Measurements from ENCODE around the gene UNC13B. TPM values are rescaled to one million over a fixed set of nuclear protein-coding genes. Genes with fewer than 3 reads are reported as not detected.

UNC13B gene
- total RNA-seq, 4 donors from 2014 or later = 20.6 to 30.5 (median 25.3) TPM

DNA sequence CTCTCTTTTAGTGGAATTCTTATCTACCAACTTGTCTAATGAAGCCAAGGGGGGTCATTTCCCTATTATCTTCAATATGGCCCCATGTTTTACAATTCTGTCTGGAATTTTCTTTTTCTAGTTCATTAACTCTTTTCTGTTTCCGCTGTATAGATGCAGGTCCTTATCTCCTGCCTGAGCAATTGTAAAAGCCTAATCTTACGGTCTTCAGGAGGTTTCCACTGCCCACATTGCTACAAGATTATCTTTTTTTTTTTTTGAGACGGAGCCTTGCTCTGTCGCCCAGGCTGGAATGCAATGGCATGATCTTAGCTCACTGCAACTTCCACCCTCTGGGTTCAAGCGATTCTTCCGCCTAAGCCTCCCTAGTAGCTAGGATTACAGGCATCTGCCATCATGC lies 132.3 kb downstream of the UNC13B start:
- no peak for DNase-seq (ENCODE audit: low spot score)
- TF ChIP-seq, protein P1, sequence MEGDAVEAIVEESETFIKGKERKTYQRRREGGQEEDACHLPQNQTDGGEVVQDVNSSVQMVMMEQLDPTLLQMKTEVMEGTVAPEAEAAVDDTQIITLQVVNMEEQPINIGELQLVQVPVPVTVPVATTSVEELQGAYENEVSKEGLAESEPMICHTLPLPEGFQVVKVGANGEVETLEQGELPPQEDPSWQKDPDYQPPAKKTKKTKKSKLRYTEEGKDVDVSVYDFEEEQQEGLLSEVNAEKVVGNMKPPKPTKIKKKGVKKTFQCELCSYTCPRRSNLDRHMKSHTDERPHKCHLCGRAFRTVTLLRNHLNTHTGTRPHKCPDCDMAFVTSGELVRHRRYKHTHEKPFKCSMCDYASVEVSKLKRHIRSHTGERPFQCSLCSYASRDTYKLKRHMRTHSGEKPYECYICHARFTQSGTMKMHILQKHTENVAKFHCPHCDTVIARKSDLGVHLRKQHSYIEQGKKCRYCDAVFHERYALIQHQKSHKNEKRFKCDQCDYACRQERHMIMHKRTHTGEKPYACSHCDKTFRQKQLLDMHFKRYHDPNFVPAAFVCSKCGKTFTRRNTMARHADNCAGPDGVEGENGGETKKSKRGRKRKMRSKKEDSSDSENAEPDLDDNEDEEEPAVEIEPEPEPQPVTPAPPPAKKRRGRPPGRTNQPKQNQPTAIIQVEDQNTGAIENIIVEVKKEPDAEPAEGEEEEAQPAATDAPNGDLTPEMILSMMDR (IDR thresholded peaks at IDR 0.05) = no peak
- no peak for ATAC-seq (ENCODE audit: low FRiP score)

DNA sequence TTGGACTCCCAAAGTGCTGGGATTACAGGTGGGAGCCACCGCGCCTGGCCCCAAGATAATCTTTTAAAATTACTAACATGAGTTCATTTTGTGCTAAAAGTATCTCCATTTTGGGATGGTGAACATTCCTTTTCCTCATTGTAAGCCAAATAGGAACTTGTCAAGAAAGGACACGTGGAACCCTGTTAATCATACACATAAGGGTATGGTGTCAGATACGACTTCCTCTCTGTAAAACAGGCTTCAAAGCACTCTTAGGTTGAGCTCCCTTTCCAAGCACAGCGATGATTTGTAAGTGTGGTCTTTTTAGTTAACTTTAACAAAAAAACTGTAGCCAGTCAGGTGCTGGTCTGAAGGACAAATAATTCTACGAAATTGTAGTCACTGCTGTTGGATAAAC lies 132.7 kb downstream of the UNC13B start:
- TF ChIP-seq, protein P1 (IDR thresholded peaks at IDR 0.05) = no peak
- no peak for ATAC-seq (ENCODE audit: low FRiP score)
- no peak for DNase-seq (ENCODE audit: low spot score)

DNA sequence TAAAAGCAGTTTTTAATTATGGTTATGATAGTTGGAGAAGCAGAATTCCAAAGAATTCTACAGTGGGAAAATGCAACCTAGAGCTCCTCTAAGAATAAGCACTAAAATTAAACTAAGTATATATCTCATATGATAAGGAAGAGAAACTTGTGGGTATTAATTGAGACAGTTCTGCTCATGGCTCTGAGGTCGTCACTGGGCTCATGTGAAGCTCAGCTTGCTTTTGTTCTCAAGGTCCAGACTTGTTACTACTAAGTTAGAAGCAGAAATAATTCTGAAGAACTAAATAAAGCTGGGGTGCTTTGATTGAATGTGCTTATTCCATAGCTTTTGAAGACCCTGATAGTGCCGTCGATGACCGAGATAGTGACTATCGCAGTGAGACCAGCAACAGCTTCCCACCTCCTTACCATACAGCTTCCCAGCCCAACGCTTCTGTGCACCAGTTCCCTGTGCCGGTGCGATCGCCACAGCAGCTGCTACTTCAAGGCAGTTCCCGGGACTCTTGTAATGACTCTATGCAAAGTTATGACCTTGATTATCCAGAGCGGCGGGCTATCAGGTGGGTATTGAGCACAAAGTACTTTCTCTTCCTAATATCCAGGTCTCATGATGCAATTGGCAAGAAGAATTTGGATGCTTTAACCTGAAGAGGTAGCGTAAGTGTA lies 133.7 kb downstream of the UNC13B start:
- ATAC-seq (ENCODE audit: low FRiP score) = no peak
- DNase-seq (ENCODE audit: low spot score) = no peak
- TF ChIP-seq, protein P1 (IDR thresholded peaks at IDR 0.05) = no peak

DNA sequence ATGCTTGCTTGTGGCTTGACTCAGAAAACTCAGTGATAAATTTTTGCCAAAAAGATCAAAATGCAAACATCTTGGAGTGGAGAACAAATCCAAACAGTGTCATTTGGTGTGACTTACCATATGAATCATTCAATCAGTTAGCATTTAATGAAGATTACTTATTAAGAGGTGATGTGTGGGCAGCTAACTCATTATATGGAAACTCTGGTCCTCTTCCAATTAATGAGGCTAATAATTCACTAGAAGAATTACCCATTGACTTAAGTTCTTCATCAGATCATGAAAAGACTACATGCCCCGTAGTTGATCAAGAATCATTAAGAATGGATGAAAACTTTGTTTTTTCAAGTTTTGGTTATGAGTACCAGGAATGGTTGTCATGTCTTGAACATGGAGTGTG lies 141.8 kb downstream of the UNC13B start:
- TF ChIP-seq, protein P1 (IDR thresholded peaks at IDR 0.05) = no peak
- no peak for DNase-seq (ENCODE audit: low spot score)
- no peak for ATAC-seq (ENCODE audit: low FRiP score)

DNA sequence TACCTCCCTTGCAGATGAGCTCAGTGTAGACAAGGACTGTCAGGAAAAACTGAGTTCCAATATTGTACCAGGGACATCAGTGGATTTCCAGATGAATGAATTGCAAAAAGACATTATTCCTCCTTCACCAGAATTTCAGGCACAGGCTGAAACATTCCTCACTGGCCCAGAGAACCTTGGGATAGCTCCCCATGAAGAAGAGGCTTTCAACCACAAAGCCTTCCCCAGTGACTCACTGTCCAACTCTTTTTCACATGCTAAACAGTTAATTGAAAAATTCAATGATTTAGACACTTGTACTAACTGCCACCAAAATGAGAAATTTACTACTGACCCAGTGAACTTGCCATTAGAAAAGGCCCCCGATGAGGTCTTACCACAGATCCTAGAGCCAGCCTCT lies 144.5 kb downstream of the UNC13B start:
- TF ChIP-seq, protein P1 (IDR thresholded peaks at IDR 0.05) = no peak
- DNase-seq (ENCODE audit: low spot score) = no peak
- no peak for ATAC-seq (ENCODE audit: low FRiP score)

DNA sequence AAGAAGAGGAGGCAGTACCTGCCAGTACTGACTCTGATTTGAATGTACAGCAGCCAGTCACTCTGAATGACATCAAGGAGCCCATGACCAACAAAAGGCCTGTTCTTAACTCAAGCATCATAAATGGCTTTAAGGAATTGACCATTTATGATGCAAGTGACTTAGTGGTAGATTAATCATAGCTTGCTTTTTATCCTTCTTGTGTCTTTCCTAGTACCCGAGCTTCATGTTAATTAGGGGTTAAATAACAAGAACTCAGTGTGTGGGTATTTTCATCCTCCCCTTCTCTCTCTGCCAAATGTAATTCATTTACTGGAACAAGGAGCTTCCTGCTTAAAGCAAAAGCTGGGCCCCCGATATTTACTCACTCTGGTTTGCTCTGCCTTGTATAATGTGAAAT lies 146.5 kb downstream of the UNC13B start:
- DNase-seq (ENCODE audit: low spot score) = no peak
- TF ChIP-seq, protein P1 (IDR thresholded peaks at IDR 0.05) = no peak
- no peak for ATAC-seq (ENCODE audit: low FRiP score)

DNA sequence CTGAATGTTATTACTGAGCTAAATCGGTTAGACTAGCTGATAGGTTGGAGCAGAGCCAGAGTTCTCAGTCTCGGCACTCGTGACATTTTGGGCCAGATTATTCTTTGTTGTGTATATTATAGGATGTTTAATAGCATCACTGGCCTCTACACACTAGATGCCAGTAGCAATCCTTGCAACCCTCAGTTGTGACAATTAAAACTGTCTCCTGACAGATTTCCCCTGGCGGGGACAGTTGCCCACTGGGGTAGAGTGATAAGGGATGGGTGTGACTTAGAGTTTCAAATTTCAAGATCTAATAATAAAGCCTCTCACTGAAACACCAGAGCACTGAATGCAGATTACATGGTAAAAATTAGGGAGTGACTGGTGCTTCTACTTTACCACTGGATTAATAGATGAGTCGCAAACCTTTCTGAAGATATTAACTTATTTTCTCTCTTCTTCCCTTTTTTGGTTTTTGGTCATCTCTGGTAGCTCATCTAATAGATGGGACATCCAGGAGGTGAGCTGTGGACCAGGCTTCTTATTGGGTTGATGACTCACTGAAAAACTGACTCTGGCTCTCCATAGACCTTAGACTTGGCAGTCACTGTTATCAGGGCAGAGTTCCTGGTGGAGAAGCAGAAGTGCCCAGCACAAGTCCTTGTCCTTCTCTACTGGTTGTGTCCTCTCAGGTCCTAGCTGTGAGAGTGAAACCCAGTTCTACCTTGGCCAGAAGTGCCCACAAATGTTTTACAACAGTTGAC lies 150.3 kb downstream of the UNC13B start:
- ATAC-seq (ENCODE audit: low FRiP score) = no peak
- TF ChIP-seq, protein P1 (IDR thresholded peaks at IDR 0.05) = no peak

More for the DNA sequence above, 150.3 kb downstream of the UNC13B start:
- DNase-seq (ENCODE audit: low spot score) = no peak

Measured in omental fat pad (tissue), 4 donors.